Body of pancreas (tissue), 4 donors: ENCODE data around the gene MYL6B.

Experiments
- POLR2A ChIP-seq, 3 donors: fragments of 450-650 bp; IDR thresholded peaks; one replicate each; pipeline ENCODE4 v1.6.1; 2016; ENCODE audit warnings: antibody characterized with exemption in 3 of 3, mild to moderate bottlenecking in 2 of 3
- TF ChIP-seq, protein P1 (sequence below), 7 experiments: fragments of 450-650 bp in 4 of 7; fragments of 200-600 bp in 3 of 7; sonication (generic) in 3 of 7; IDR thresholded peaks; one replicate each; pipeline ENCODE4 v1.5.1; 2016 to 2019; ENCODE audit warnings: antibody characterized with exemption in 7 of 7

DNA sequence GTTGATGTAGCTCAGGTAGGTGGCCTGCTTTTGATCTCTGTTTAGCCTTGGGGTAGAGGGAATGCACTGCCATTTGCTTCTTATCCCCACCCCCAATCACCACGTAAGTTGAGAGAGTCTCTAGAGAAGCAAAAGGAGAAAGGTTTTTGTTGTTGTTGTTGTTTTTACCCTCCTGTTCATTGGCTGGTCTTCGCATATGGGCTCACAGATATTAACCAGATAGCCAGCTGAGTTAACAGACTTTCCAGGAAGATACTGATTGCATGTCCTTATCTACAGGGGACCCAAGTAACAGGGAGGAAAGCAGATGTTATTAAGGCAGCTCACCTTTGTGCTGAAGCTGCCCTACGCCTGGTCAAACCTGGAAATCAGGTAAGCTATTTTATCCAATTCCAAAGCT lies 45.1 kb upstream of the MYL6B start:
- TF ChIP-seq, protein P1, sequence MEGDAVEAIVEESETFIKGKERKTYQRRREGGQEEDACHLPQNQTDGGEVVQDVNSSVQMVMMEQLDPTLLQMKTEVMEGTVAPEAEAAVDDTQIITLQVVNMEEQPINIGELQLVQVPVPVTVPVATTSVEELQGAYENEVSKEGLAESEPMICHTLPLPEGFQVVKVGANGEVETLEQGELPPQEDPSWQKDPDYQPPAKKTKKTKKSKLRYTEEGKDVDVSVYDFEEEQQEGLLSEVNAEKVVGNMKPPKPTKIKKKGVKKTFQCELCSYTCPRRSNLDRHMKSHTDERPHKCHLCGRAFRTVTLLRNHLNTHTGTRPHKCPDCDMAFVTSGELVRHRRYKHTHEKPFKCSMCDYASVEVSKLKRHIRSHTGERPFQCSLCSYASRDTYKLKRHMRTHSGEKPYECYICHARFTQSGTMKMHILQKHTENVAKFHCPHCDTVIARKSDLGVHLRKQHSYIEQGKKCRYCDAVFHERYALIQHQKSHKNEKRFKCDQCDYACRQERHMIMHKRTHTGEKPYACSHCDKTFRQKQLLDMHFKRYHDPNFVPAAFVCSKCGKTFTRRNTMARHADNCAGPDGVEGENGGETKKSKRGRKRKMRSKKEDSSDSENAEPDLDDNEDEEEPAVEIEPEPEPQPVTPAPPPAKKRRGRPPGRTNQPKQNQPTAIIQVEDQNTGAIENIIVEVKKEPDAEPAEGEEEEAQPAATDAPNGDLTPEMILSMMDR (IDR thresholded peaks at IDR 0.05) = no peak
- TF ChIP-seq POLR2A (IDR thresholded peaks at IDR 0.05) = no peak
